GM12801 (cell line): ENCODE results near the gene NTRK3.

Experiments used
- TF ChIP-seq, protein P1 (sequence below): IDR thresholded peaks from one replicate; pipeline ENCODE4 v1.5.1; 2011; ENCODE audit warnings: control low read depth; ENCODE audit not compliant: insufficient read length; ENCODE audit errors: extremely low read depth

Gene NTRK3

DNA sequence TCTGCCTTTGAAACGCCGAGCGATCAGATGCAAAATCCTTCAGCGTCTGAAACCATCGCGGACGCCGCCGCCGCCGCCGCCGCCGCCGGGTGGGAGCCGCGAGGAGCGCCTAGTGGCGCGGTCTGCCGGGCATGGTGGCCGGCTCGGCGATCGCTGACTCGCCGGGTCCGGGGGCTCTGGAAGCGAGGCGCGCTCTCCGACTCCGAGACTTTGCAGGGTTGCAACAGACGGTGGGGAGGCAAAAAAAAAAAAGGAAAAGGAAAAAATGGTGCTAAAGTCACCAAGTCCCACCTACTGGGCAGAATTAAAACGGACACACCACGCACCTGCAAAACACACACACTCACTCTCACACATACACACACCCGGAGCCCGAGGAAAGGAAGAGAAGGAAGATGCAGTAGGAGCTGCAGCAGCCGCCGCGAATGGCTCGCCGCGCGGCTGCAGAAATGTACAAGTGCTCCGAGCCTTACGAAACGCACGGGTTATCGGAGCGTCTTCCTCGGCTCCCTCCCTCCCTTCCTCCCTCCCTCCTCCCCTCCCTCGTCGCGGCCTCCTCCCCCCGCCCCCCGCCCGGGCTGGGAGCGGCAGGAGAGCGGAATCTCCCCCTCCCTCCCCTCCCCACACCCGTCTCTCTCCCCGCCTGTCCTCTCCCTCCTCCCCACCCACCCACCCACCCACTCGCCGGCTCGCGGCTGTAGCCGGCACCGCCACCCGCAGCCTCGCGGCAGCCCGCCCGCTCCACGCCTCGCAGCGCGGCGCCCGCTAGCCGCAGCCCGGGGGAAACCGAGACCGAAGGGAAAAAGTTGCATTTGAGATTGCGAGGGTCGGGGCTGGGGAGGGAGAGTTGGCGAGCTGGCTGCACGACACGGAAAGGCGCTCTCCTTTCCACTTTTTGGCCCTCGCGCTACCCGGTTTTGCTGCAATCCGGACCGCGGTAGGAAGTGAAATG, at the start of gene NTRK3:
NTRK3 (minus strand) TSS at position 461 of the 952 bp plus-strand sequence. CDS start 586 bp downstream, outside the sequence.
- TF ChIP-seq, protein P1, sequence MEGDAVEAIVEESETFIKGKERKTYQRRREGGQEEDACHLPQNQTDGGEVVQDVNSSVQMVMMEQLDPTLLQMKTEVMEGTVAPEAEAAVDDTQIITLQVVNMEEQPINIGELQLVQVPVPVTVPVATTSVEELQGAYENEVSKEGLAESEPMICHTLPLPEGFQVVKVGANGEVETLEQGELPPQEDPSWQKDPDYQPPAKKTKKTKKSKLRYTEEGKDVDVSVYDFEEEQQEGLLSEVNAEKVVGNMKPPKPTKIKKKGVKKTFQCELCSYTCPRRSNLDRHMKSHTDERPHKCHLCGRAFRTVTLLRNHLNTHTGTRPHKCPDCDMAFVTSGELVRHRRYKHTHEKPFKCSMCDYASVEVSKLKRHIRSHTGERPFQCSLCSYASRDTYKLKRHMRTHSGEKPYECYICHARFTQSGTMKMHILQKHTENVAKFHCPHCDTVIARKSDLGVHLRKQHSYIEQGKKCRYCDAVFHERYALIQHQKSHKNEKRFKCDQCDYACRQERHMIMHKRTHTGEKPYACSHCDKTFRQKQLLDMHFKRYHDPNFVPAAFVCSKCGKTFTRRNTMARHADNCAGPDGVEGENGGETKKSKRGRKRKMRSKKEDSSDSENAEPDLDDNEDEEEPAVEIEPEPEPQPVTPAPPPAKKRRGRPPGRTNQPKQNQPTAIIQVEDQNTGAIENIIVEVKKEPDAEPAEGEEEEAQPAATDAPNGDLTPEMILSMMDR, result no peak

DNA sequence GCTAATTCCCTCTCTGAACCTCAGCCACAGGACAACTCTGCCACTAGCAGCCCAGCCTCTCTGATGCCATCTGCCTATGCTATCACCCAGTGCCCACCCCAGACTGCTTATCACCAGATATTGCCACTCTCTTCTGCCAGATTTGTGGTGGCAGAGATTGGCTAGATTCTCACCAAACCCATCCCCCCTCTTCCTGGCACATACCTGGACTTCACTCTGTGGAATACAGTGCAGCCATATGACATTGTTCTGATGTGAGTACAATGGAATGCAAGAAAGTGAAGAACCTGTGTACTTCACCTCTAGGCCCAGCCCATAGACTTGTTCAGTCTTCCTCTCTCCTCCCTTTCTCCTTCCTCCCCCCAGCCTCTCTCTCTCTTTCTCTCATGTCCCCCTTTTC, 46.9 kb upstream of the NTRK3 start:
- TF ChIP-seq, protein P1, result no peak

DNA sequence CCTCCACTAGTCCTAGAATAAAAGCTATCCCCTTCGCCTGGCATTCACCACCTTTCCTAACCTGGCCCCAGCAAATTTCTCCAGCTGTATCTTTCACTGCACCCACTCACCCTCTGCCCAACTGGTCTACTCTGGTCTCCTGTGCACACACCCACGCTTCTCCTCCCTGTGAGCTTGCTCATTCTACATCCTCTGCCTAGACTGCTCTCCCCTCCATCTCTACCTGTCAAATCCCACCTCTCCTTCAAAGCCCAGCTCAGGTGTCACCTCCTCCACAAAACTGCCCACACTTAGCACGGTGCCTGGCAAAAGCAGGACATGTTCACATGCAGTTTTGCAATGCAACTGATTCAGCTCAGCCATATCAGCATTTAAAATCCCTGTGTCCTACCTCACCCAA, 45.8 kb upstream of the NTRK3 start:
- TF ChIP-seq, protein P1, result no peak

DNA sequence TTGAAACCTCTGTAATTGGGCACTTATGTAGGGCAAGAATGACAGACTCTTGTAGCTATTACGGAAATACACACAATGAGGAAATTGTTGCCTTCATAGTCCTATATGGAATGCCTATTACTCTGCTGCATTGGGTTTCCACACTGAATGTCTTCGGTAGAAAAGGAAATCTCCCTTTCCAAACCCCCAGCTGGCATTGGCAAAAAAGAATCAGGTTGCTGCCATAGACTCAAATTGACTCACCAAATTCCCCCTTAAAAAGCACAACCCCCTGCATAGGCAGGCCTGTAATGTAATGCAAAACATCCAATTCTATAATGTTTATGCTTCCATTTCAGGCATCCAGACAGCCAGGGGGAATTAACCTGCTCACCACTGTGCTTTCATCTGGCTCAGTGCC, 44.8 kb upstream of the NTRK3 start:
- TF ChIP-seq, protein P1, result no peak

DNA sequence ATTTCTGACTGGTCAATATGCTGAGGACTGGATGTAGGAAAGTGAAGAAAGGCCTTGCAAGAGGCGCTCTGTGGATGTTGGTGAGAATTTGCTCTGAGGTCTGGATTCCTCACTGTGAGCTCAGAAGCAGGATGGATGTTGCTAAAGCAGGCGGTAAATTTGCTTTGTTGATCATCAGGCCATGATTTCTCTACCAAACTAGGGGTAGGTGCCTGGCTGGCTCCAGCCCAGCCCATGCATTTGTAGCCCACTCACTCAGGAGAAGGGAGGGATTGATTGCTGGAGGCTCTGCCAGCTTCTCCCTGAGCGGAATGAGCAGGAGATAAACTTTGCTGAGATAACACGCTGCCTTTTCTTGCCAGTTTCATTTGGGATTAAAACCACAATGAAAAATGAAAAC, 44.3 kb upstream of the NTRK3 start:
- TF ChIP-seq, protein P1, result no peak

DNA sequence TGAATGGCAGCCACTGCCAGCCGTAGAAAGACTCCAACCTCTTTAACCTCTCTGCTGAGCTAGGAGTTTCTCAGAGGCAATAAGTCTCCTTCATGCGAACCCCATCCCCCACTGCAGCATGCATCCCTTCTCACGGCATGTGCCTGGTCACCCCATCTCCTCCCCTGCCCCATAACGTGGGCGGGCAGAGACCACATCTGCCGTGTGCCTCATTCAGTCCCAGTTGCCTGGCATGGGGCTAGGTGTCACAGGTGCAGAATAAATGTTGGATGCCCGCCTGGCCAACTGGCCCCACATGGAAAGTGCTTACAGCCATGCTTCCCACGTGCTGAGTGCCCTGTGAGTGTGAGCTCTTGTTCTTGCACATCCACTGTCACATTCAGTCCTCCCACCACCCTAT, 43.5 kb upstream of the NTRK3 start:
- TF ChIP-seq, protein P1, result no peak

DNA sequence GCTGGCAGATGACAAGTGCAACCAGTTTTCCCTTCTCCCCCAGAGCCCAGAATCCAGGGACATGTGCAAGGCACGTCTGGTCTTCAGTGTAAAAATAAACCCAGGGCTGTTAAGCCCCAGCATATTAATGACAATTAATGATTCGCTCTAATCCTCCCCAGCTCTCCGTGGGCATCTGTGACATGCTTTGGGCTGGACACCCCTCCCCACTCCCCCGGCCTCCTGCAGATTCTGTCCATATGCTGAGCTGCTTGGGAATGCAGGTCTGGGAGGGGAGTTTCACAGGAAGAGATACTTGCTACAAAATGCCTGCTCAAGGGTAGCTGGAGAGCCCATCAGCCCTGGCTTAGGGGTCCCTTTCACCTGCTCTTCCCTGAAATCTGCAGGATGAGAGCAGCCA, 43.0 kb upstream of the NTRK3 start:
- TF ChIP-seq, protein P1, result no peak
